DOHH2 (cell line): ENCODE data around the gene HES1.

Source experiments
- EZH2phosphoT487 ChIP-seq: fragments of 200-600 bp; sonication (generic); IDR thresholded peaks from 2 replicates; pipeline ENCODE4 v1.6.1; 2017; ENCODE audit warnings: borderline replicate concordance, mild to moderate bottlenecking, antibody characterized with exemption, low read length, moderate library complexity, mixed read lengths
- TF ChIP-seq, protein P1 (sequence below): fragments of 200-600 bp; sonication (generic); IDR thresholded peaks from one replicate; pipeline ENCODE4 v1.5.1; 2014; ENCODE audit warnings: antibody characterized with exemption, mild to moderate bottlenecking, low read depth, low read length; ENCODE audit not compliant: poor library complexity, severe bottlenecking

DNA sequence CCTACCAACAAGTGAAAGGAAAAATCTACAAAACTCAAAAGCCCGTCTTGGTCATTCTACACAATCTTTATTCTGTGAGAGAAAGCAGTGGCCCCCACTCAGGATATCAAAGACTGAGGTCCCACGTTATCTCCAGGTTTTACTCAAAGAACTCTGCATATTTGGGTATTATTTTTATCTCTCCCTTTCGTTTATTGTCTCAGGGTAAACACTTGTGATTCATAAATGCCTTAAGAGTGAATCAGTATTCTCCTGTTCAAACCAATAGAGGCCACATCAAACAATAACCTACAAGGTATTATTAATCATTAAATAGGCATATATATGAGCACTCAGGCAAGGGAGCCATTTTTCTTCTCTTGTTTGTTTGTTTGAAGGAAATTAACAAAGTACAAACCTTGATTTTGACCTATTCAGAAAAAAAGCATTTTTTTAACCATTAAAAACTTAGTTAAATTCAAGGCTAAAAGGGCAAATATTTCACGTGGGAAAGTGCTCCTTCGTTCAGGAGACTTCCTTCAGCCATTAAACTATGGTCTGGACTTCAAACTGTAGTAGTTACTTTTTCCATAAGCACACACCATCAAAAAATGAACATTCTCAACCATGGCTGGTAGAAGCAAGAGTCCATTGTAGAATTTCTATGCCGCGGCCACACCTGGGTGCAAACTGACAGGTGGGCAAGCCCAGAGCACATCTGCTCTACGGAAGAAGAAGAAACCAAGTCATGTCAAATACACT, 13.9 kb upstream of the HES1 start:
- TF ChIP-seq, protein P1, sequence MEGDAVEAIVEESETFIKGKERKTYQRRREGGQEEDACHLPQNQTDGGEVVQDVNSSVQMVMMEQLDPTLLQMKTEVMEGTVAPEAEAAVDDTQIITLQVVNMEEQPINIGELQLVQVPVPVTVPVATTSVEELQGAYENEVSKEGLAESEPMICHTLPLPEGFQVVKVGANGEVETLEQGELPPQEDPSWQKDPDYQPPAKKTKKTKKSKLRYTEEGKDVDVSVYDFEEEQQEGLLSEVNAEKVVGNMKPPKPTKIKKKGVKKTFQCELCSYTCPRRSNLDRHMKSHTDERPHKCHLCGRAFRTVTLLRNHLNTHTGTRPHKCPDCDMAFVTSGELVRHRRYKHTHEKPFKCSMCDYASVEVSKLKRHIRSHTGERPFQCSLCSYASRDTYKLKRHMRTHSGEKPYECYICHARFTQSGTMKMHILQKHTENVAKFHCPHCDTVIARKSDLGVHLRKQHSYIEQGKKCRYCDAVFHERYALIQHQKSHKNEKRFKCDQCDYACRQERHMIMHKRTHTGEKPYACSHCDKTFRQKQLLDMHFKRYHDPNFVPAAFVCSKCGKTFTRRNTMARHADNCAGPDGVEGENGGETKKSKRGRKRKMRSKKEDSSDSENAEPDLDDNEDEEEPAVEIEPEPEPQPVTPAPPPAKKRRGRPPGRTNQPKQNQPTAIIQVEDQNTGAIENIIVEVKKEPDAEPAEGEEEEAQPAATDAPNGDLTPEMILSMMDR = no peak
- TF ChIP-seq EZH2phosphoT487 = no peak
